Head of caudate nucleus (tissue), 42 donors: ENCODE results near the gene CEBPB.
"Not testable (repeated sequence)": the region's sequence is repeated elsewhere in the genome, so short reads cannot be mapped to it uniquely, and the experiment has no call there.

Experiments used
- DNase-seq, 42 donors: peaks; one replicate each; pipeline versions ENCODE4 v3.0.0 to v3.0.0-alpha.2; 2020 to 2021; ENCODE audit warnings: mixed read lengths in 7 of 42
- intact Hi-C: fragments of 100-400 bp; cut with DNase I; formaldehyde crosslinking; loops from one replicate; pipeline ENCODE4 v1.15.0; 2022

The CEBPB gene

GRCh38 chr20:50199703-50200102 is 9.1 kb downstream of the CEBPB start:
- DNase-seq: no peak
- intact Hi-C loops: loop anchor here (10.0 kb wide), 1 partner anchor 105 kb away; no protein-coding TSS in a partner anchor

GRCh38 chr20:50200482-50201104 is 10.0 kb downstream of the CEBPB start:
- intact Hi-C loops: no loop called here

GRCh38 chr20:50201710-50202109 is 11.1 kb downstream of the CEBPB start:
- intact Hi-C loops: not testable (repeated sequence)

More at GRCh38 chr20:50200482-50201104, 10.0 kb downstream of the CEBPB start:
- no peak for DNase-seq

GRCh38 chr20:50202677-50203076 is 12.0 kb downstream of the CEBPB start:
- DNase-seq: no peak
- intact Hi-C loops: no loop called here

More at GRCh38 chr20:50201710-50202109, 11.1 kb downstream of the CEBPB start:
- not testable (repeated sequence) for DNase-seq

GRCh38 chr20:50203951-50204937 is 13.6 kb downstream of the CEBPB start:
- intact Hi-C loops: no loop called here
- DNase-seq: no peak

GRCh38 chr20:50207026-50207425 is 16.4 kb downstream of the CEBPB start:
- intact Hi-C loops: no loop called here

GRCh38 chr20:50208085-50208491 is 17.5 kb downstream of the CEBPB start:
- intact Hi-C loops: no loop called here
- no peak for DNase-seq

More at GRCh38 chr20:50207026-50207425, 16.4 kb downstream of the CEBPB start:
- no peak for DNase-seq

GRCh38 chr20:50208815-50209214 is 18.2 kb downstream of the CEBPB start:
- intact Hi-C loops, DNase-seq: not testable (repeated sequence)

- intact Hi-C loops: no loop called here
- DNase-seq: no peak
These were observed 19.5 kb downstream of the CEBPB start for GRCh38 chr20:50210066-50210619.

- intact Hi-C loops: no loop called here
These were observed 20.5 kb downstream of the CEBPB start for GRCh38 chr20:50211091-50211490.

GRCh38 chr20:50213531-50214106 is 23.0 kb downstream of the CEBPB start:
- intact Hi-C loops: no loop called here
- DNase-seq: no peak

More at GRCh38 chr20:50211091-50211490, 20.5 kb downstream of the CEBPB start:
- DNase-seq: no peak

GRCh38 chr20:50214226-50215024 is 23.8 kb downstream of the CEBPB start:
- intact Hi-C loops: no loop called here
- DNase-seq: no peak

- DNase-seq: no peak
- intact Hi-C loops: no loop called here
These were observed 24.6 kb downstream of the CEBPB start for GRCh38 chr20:50215101-50215690.

- no peak for DNase-seq
These were observed 25.3 kb downstream of the CEBPB start for GRCh38 chr20:50215926-50216325.

GRCh38 chr20:50216543-50217206 is 26.0 kb downstream of the CEBPB start:
- no peak for DNase-seq
- intact Hi-C loops: no loop called here

More at GRCh38 chr20:50215926-50216325, 25.3 kb downstream of the CEBPB start:
- intact Hi-C loops: no loop called here

- no peak for DNase-seq
- intact Hi-C loops: no loop called here
These were observed 26.7 kb downstream of the CEBPB start for GRCh38 chr20:50217207-50217949.

- intact Hi-C loops: no loop called here
- DNase-seq: no peak
These were observed 28.4 kb downstream of the CEBPB start for GRCh38 chr20:50218987-50219435.
